IPS DF 19.7 (cell line): ENCODE data around the gene SETD1A.
A peak's percentile ranks its signal among the peaks of the same experiment; 100 is the strongest.

Experiments
- DNase-seq: peaks from one replicate; pipeline ENCODE4 v3.0.0-alpha.2; 2013; ENCODE audit warnings: low read depth, low spot score

The SETD1A gene

DNA sequence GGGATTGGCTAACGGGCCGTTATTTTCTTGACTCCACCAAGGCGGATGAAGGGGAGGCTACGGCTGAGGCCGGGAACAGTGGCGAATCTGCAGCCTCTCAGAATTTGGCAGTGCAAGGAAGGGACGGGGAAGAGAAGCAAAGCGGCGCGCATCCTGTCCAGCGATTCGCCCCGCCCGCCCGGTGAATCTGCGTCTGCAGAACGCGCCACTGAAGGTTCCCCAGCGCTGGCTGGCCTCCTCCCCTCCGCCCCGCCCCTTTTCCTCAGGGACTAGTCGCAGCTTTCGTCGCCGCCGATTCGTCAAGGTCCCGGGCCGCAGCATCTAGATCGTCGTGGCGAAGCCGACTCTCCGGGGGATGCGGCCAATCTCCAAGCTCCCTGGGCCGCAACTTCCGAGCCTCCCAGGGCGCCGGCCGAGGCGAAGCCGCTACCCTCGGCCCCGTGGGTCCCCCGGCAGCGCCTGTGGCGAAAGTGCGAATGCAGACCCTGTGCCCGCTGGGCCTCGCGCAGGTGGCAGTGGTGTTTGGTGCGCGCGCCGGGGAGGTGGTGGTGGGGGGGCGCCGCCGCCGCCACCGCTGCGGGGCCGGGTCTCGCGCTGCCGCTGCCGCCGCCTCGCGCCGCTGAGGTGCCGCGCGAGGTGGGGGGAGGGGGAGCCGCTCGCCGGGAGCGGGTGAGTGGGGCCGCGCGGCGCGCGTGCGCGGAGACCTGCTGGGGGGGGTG, at the start of gene SETD1A:
Gene SETD1A, plus strand, starts transcription at position 299 of the 719 bp plus-strand sequence. CDS start 978 bp downstream, outside the sequence.
- DNase-seq = no peak

DNA sequence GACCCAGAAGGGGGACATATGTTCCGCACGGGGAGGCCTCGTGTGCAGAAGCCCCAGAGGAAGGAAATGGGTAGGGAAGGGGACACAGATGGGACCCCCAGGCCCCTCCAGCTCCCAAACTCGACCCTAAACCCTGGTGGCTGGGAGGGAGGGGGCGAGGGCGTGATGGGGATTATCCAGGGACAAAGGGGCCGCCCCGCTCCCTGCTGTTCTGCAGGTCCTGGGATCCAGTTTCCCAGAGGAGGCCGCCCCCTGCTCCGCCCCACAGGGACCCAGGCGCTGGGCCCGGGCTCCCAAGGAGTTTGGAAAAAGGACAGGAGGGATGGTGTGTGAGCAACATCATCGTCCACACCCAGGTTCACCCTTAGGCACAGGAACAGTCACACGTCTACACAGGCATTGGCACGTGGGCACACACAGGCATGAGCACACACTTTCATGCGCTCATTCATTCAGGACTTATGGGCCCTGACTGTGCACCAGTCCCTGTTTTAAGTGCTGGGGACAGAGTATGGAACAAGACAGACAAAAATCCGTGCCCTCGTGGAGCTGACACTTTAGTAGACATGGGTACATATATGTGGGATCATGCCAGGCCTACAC, 47.0 kb upstream of the SETD1A start:
- no peak for DNase-seq

- DNase-seq = no peak
Measured at GRCh38 chr16:30912794-30913412, 44.7 kb upstream of the SETD1A start.

GRCh38 chr16:30914830-30915229, 42.7 kb upstream of the SETD1A start:
- no peak for DNase-seq

DNA sequence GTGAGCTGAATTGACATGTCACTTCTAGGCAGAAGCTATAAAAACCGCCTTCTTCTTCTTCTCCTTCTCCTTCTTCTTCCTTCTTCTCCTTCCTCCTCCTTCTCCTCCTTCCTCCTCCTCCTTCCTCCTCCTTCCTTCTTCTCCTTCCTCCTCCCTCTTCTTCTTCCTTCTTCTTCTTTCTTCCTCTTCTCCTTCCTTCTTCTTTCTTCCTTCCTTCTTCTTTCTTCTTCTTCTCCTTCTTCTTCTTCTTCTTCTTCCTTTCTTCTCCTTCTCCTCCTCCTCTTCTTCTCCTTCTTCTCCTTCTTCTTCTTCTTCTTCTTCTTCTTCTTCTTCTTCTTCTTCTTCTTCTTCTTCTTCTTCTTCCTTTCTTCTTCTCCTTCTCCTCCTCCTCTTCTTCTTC, 38.9 kb upstream of the SETD1A start:
- DNase-seq = no peak

GRCh38 chr16:30920891-30921290, 36.7 kb upstream of the SETD1A start:
- DNase-seq = no peak

- no peak for DNase-seq
Measured at GRCh38 chr16:30921459-30921747, 36.2 kb upstream of the SETD1A start.

DNA sequence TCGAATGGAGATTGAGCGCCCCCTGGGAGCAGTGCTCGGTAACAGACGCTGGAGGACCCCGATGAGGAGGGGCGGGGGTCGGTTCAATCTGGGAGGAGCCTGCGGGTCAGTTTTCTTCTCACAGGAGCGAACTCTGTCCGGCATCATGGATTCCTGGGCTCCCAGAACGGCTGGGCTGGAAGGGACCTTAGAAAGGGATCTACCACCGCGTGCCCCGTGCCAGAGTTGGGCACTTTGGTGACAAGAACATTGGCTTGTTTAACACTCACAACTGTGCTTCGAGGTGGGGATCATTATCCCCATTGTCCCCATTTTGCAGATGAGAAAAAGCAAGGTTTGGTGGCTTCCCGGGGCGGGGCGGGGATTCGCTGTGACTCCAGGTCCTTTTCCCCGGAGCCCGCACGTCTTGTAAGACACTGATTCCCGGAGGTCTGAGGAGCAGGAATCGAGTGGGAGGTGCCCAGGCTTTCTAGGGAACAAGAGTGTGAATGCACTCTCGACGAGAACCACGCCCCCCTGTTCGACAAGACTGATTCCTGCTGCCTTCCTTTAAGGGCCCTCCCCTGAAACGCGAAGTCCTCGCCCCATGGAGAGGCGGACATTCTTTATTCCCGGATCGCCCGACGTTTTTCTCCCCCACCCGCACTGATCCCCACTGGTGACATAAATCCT, 35.7 kb upstream of the SETD1A start:
- DNase-seq = no peak

DNA sequence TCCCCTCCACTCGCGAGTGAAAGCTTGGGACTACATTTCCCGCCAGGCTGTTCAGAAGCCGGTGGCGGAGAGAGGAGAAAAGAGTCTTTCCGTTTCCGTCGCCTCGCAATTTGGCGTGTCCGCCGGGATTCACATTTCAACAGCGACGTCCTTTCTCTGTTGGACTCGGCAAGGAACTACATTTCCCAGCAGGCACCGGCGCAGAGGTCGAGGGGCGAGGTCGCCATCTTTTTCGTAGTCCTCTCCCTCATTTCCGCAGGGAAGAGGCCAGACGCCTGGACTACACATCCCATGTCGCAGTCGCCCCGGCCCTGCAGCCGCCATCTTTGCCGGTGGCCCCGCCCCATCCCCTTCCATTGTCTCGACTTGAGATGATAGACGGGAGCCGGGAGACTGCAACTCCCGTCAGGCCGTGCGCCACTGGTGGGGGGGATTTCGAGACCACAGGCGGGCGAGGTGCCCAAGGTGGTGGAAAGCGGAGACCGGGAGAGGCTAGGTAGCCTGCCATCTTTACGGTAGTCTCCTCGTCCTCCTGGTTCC, 35.1 kb upstream of the SETD1A start:
- DNase-seq = peak; percentile 94

GRCh38 chr16:30922960-30923535, 34.5 kb upstream of the SETD1A start:
- peak; percentile 99 for DNase-seq

GRCh38 chr16:30923554-30924075, 33.9 kb upstream of the SETD1A start, which contains the start of gene FBXL19:
Gene FBXL19 (plus strand): TSS chr16:30923572. CDS start chr16:30925755, 2,183 bp downstream.
- no peak for DNase-seq

- no peak for DNase-seq
Measured at GRCh38 chr16:30924076-30924912, 33.3 kb upstream of the SETD1A start.

DNA sequence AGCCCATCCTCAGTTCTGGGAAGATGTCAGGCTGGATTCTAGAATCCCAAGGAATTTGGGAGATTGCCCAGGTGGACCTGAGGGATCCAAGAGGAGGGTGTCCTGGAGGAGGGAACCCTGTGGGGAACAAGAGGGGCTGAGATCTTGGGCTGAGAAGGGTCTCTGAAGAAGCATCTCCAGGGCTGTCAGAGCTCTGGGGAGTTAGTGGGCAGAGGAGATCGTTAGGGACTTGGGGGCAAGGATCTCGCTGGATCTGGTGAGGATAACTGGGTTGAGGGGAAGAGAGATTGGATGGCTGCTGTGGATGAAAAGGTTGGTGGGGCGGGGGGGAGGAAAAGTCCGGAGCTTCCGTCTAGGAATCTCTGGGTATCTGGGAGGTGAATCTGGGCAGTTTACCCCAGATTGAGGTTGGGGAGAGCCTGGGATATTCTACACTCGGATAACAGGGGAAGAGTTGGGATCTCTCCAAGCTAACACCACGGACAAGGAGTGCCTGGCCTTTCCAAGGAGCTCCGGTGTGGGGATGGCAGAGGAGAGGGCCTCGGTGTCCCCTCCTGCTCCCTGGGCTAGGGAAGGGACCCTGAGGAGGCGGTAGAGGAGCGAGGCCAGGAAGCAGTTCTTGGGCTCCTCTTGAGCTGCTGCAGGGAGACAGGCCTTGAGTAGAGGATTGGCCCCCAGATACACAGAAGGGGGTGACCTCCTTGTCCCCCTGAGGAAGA, 32.5 kb upstream of the SETD1A start:
- DNase-seq = no peak

DNA sequence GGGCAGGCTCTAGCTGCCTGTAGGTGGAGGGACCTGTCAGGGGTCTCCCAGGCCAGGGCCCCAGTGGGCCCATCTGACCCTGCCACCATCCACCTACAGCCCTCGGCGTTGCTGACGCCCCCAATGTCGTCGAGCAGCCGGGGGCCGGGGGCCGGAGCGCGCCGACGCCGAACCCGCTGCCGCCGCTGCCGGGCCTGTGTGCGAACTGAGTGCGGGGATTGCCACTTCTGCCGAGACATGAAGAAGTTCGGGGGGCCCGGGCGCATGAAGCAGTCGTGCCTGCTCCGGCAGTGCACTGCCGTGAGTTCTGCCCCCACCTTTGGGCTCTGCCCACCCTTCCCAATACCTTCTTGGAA, 31.9 kb upstream of the SETD1A start:
- no peak for DNase-seq

- DNase-seq = no peak
Measured at GRCh38 chr16:30925995-30926811, 31.4 kb upstream of the SETD1A start.

DNA sequence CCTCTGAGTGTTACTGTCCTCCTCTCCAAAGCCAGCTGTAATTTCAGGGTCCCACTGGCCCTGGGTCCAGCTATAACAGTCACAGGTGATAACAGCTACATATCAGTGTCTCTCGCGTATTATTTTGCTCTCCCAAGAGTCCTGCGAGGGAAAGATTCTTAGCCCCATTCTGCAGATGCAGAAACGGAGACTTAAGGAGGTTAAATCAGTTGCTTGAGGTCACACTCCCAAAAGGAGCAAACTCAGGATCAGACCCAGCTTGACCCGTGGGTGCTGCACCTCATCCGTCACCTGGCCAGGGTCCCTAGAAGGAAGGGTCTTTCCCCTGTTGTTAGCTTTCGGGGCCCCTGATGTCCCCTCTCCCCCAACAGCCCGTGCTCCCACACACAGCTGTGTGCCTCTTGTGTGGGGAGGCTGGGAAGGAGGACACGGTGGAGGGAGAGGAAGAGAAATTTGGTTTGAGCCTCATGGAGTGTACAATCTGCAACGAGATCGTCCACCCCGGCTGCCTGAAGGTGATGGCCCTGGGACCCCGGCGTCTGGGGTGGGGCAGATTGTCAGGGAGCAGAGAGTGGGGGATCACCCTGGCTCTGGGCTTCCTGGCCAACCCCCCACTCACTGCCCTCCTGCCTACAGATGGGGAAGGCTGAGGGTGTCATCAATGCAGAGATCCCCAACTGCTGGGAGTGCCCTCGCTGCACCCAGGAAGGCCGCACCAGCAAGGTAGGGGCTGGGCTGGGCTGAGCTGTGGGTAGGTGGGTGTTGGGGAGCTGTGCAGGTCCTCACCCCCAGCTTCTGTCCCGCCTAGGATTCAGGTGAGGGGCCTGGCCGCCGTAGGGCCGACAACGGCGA, 30.4 kb upstream of the SETD1A start:
- no peak for DNase-seq

DNA sequence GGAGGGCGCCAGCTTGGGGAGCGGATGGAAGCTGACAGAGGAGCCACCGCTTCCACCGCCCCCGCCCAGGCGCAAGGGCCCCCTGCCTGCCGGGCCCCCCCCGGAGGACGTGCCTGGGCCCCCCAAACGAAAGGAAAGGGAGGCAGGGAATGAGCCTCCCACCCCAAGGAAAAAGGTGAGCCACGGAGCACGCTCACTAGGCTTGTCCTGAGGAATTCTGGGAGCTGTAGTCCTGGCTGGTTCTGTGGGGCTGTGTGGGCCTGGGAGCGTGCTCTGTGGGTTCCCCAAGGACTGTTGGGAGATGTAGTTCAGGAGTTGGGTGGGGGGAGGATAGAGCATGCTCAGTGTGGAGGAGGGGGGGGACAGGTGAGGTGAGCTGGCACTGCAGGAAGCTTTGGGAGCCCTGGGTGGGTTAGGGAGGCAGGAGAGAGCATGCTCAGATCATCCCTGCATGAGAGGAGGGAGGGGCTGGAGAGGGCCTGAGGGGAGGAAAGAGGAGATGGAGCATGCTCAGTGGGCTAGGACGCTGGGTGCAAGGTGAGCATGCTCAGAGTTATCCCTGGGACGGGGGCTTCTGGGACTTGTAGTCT, 29.7 kb upstream of the SETD1A start:
- DNase-seq = no peak

DNA sequence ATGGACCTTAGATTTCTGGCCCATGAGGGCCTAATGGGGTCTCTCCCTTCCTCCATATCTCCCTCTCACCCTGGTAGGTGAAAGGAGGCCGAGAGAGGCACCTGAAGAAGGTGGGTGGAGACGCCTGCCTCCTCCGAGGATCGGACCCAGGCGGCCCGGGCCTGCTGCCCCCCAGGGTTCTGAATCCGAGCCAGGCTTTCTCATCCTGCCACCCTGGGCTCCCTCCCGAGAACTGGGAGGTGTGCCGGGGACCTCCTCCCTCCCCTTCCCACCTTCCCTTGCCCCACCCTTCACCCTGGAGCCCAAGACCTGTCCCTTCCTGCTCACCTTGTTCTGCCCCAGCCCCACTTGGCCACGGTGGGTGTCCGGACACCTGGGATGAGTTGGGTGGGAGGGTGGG, 29.2 kb upstream of the SETD1A start:
- no peak for DNase-seq
